HepG2 (cell line): ENCODE measurements around the gene DUS1L. TPM values are rescaled to one million over a fixed set of nuclear protein-coding genes. Genes with fewer than 3 reads are reported as not detected.

ENCODE experiments used
- ATAC-seq: fragments of 200-7000 bp; cut with Tn5 transposase; 3 replicates; pipeline ENCODE4 v1.9.1; 2020; ENCODE audit warnings: mild to moderate bottlenecking, moderate library complexity
- BruUV-seq: library from RNA; stranded (reverse); fragments of 400-500 nt; replicated peaks from 2 replicates; lab custom pipeline; 2021; lab: Mats Ljungman, UMichigan
- CTCF ChIA-PET: fragments of 300-600 bp; formaldehyde crosslinking; extraction: SDS; loops from one replicate; lab custom pipeline; 2021; ENCODE audit warnings: low total read pairs, inconsistent platforms, low intra/inter-chr PET ratio; lab: Yijun Ruan, JAX
- POLR2A ChIA-PET: fragments of 350-600 bp; sonication (Branson Sonifier 250); formaldehyde crosslinking; loops from one replicate; lab custom pipeline; 2020; ENCODE audit warnings: antibody characterized with exemption, inconsistent platforms; lab: Yijun Ruan, JAX
- DNase-seq: peaks from one replicate; pipeline ENCODE4 v3.0.0-alpha.2; 2015; ENCODE audit warnings: low spot score
- FAIRE-seq: peaks from 3 replicates; lab custom pipeline; 2011; peaks lifted over from hg19 to GRCh38; lab: Jason Lieb, UNC
- H2AFZ ChIP-seq: one replicate; pipeline ENCODE4 v1.6.1; 2011; ENCODE audit warnings: low read length, inconsistent platforms
- H3K27ac ChIP-seq: fragments of 300-600 bp; 3 replicates; pipeline ENCODE4 v1.8.0; 2011; ENCODE audit warnings: mixed run types, mild to moderate bottlenecking, mixed read lengths, low read length, inconsistent platforms; ENCODE audit not compliant: insufficient read depth; ENCODE audit errors: extremely low read length
- H3K27me3 ChIP-seq, 2 experiments: fragments of 200-600 bp in 1 of 2; 2 replicates in 1 of 2; 3 replicates in 1 of 2; pipeline versions ENCODE4 v1.6.0 to v1.8.0; 2011; ENCODE audit warnings: low read length in 2 of 2, mild to moderate bottlenecking in 2 of 2, moderate library complexity in 2 of 2, inconsistent platforms in 1 of 2; ENCODE audit not compliant: insufficient read depth in 2 of 2, control insufficient read depth in 1 of 2
- H3K36me3 ChIP-seq, 2 experiments: fragments of 200-600 bp in 1 of 2; replicated peaks in 1 of 2; 2 replicates in 1 of 2; 3 replicates in 1 of 2; pipeline versions ENCODE4 v1.5.1 to v1.8.0; 2011; ENCODE audit warnings: low read length in 2 of 2, inconsistent platforms in 1 of 2; ENCODE audit not compliant: insufficient read depth in 2 of 2, control insufficient read depth in 1 of 2
- H3K4me1 ChIP-seq: 2 replicates; pipeline ENCODE4 v1.5.1; 2012; ENCODE audit warnings: low read length, inconsistent platforms; ENCODE audit not compliant: insufficient read depth
- H3K4me2 ChIP-seq: 2 replicates; pipeline ENCODE4 v1.6.0; 2011; ENCODE audit warnings: low read depth, low read length, inconsistent platforms
- H3K4me3 ChIP-seq, 3 experiments: fragments of 200-600 bp in 1 of 3; sonication (generic), shearing (Covaris generic) in 1 of 3; replicated peaks in 1 of 3; 2 replicates each; pipeline ENCODE4 v1.5.1; 2011 to 2016; ENCODE audit warnings: low read length in 3 of 3, inconsistent platforms in 2 of 3, low read depth in 2 of 3, mild to moderate bottlenecking in 2 of 3, control low read depth in 1 of 3, mixed read lengths in 1 of 3; ENCODE audit not compliant: insufficient read depth in 1 of 3
- H3K79me2 ChIP-seq: one replicate; pipeline ENCODE4 v1.6.1; 2011; ENCODE audit warnings: low read length, inconsistent platforms; ENCODE audit not compliant: insufficient read depth
- H3K9ac ChIP-seq: 2 replicates; pipeline ENCODE4 v1.6.0; 2011; ENCODE audit warnings: mild to moderate bottlenecking, low read depth, low read length, inconsistent platforms; ENCODE audit not compliant: insufficient read depth
- H3K9me3 ChIP-seq: 2 replicates; pipeline ENCODE4 v1.5.1; 2012; ENCODE audit warnings: mild to moderate bottlenecking, low read length
- H4K20me1 ChIP-seq: 2 replicates; pipeline ENCODE4 v1.6.0; 2011; ENCODE audit warnings: inconsistent platforms, mild to moderate bottlenecking, low read length, moderate library complexity; ENCODE audit not compliant: insufficient read depth
- CHD4 ChIP-seq: fragments of 200-600 bp; sonication (generic); IDR thresholded peaks from 2 replicates; pipeline ENCODE4 v1.7.0; 2017; ENCODE audit warnings: mild to moderate bottlenecking, low read length, borderline replicate concordance
- TFAP4 ChIP-seq: sonication (generic); IDR thresholded peaks from 2 replicates; pipeline ENCODE4 v1.6.1; 2016; ENCODE audit warnings: low read depth, borderline replicate concordance
- WGBS: methylation state at CpG from one replicate; pipeline ENCODE4 v1.1.6; 2017; ENCODE audit warnings: low lambda C conversion rate; 5-methylcytosine and 5-hydroxymethylcytosine counted together
- in situ Hi-C: cut with HindIII; loops from 2 replicates; pipeline ENCODE4 v1.10.0; 2017; ENCODE audit warnings: low pct_unique_long_range_greater_than_20kb; ENCODE audit not compliant: extremely low pct_ligation_motif_present
- intact Hi-C: fragments of 100-400 bp; cut with micrococcal nuclease; formaldehyde crosslinking; loops from one replicate; pipeline ENCODE4 v1.10.0; 2022; ENCODE audit not compliant: unreplicated experiment
- polyA plus RNA-seq, 8 experiments: library from polyadenylated mRNA; depleted of rRNA in 3 of 8; stranded (reverse) in 7 of 8; unstranded in 1 of 8; fragments of >200 nt; fragmentation: Illumina TruSeq in 4 of 8; extraction: Trizol in 4 of 8; gene quantifications; 2 replicates each; pipeline versions ENCODE4 v1.2.1 to v1.2.3, GENCODE V29; 2011 to 2016; ENCODE audit warnings: low read depth in 4 of 8, missing spikeins in 1 of 8, mixed read lengths in 1 of 8; ENCODE audit not compliant: insufficient read depth in 1 of 8
- total RNA-seq, 5 experiments: library from RNA; depleted of rRNA; stranded (reverse); fragments of >200 nt; fragmentation: Illumina TruSeq; extraction: Trizol; gene quantifications; 2 replicates each; pipeline ENCODE4 v1.2.3, GENCODE V29; 2016; ENCODE audit warnings: low read depth in 1 of 5
- TF ChIP-seq, protein P1 (sequence below): sonication (generic); formaldehyde crosslinking; IDR thresholded peaks from 2 replicates; pipeline ENCODE4 v1.8.1; 2023; ENCODE audit warnings: mild to moderate bottlenecking, inconsistent platforms, moderate library complexity, missing genetic modification reagents, borderline replicate concordance
- TF ChIP-seq, protein P2 (sequence below): sonication (generic); formaldehyde crosslinking; IDR thresholded peaks from 2 replicates; pipeline ENCODE4 v1.5.0; 2020; ENCODE audit warnings: missing genetic modification reagents
- TF ChIP-seq, protein P3 (sequence below): fragments of 450-650 bp; IDR thresholded peaks from 2 replicates; pipeline ENCODE4 v1.6.1; 2016

The DUS1L gene
- total and polyA plus RNA-seq, 2 of the 13 experiments (the other 11 are each of a cell fraction or from before 2014, with no cell fraction given) = 81.0 to 109 TPM

DNA sequence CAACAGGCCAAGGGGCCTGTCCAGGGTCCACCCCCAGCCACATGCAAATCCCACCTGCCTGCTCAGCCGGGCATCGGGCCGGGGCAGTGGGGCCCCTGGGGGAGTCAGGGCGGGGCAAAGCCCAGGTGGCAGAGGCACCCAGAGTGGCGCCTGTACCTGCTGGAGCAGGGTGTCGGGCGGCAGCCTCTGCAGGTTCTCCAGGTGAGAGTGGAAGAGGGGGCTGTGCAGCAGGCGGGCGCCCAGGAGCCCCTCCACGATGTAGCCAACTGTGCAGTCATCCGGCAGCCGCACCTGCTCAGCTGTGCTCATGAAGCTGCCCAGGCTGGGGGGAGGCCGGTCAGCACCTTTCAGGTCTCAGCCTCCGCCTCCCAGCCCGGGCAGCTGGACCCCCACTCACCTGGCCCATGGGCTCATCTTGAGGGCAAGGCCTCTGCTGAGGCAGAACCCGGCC lies 16.1 kb downstream of the DUS1L start:
- ATAC-seq (no peak), FAIRE-seq (no peak), DNase-seq (no peak)
- ChIA-PET CTCF (no interaction called here), POLR2A (interaction anchor here (1.6 to 3.4 kb wide), 2 partner anchors 12 to 16 kb away, joined by 6 to 33 read pairs; partner anchors contain the start of genes DCXR and DUS1L)
- no peak overlapping the region for H3K27ac ChIP-seq
- H3K27me3 ChIP-seq = no peaks in the 10 kb centered on the region; a peak in 2 of 5 replicates
- H3K9ac ChIP-seq = peak overlapping the region; percentile 88; the same call in 1 of the 2 replicates
- no peaks in the 10 kb centered on the region for H3K9me3 ChIP-seq
- no TSS peak for BruUV-seq
- in situ Hi-C loops (no loop called here), intact Hi-C loops (no loop called here)
- H3K36me3 ChIP-seq = peaks cover 8 to 35% of the 10 kb centered on the region in 2 experiments; a peak in 4 of 5 replicates
- no peak overlapping the region for H2AFZ ChIP-seq
- H3K4me3 ChIP-seq = peak overlapping the region in 1 of 3 experiments; percentile 99; a peak in 1 of 6 replicates
- H4K20me1 ChIP-seq = no peaks in the 10 kb centered on the region; the same call in 1 of the 2 replicates
- H3K79me2 ChIP-seq = peaks cover 37% of the 10 kb centered on the region
- H3K4me2 ChIP-seq = peak overlapping the region; percentile 100; the same call in 1 of the 2 replicates
- WGBS = 97% methylated on average over 13 of the region's 16 CpGs
- TF ChIP-seq, protein P1, sequence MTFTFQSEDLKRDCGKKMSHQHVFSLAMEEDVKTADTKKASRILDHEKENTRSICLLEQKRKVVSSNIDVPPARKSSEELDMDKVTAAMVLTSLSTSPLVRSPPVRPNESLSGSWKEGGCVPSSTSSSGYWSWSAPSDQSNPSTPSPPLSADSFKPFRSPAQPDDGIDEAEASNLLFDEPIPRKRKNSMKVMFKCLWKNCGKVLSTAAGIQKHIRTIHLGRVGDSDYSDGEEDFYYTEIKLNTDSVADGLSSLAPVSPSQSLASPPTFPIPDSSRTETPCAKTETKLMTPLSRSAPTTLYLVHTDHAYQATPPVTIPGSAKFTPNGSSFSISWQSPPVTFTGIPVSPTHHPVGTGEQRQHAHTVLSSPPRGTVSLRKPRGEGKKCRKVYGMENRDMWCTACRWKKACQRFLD (CRISPR knock-in tag) = 0 out of 2 replicates have a peak, but pooled peaks have one; percentile 2
- TF ChIP-seq, protein P2, sequence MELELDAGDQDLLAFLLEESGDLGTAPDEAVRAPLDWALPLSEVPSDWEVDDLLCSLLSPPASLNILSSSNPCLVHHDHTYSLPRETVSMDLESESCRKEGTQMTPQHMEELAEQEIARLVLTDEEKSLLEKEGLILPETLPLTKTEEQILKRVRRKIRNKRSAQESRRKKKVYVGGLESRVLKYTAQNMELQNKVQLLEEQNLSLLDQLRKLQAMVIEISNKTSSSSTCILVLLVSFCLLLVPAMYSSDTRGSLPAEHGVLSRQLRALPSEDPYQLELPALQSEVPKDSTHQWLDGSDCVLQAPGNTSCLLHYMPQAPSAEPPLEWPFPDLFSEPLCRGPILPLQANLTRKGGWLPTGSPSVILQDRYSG = no peak
- TF ChIP-seq, all 625 proteins: peak for 1
- peaks cover 41% of the 10 kb centered on the region for H3K4me1 ChIP-seq

- H3K27me3 ChIP-seq = no peaks in the 10 kb centered on the region; a peak in 2 of 5 replicates
- H3K27ac ChIP-seq = no peak overlapping the region
- H3K79me2 ChIP-seq = peaks cover 37% of the 10 kb centered on the region
- FAIRE-seq (no peak), ATAC-seq (no peak), DNase-seq (no peak)
- no peak overlapping the region for H3K4me2 ChIP-seq
- in situ Hi-C loops = no loop called here
- H3K9me3 ChIP-seq = no peaks in the 10 kb centered on the region
- ChIA-PET CTCF (no interaction called here), POLR2A (no interaction called here)
- no peak overlapping the region; a peak in 1 of 6 replicates for H3K4me3 ChIP-seq
- 91% methylated on average over 5 of the region's 8 CpGs for WGBS
- no TSS peak for BruUV-seq
- H3K4me1 ChIP-seq = peaks cover 41% of the 10 kb centered on the region
- no peak overlapping the region for H2AFZ ChIP-seq
- H4K20me1 ChIP-seq = no peaks in the 10 kb centered on the region; the same call in 1 of the 2 replicates
- intact Hi-C loops = no loop called here
- no peak overlapping the region for H3K9ac ChIP-seq
- H3K36me3 ChIP-seq = peaks cover 8 to 31% of the 10 kb centered on the region in 2 experiments; a peak in 4 of 5 replicates
- TF ChIP-seq, protein P3, sequence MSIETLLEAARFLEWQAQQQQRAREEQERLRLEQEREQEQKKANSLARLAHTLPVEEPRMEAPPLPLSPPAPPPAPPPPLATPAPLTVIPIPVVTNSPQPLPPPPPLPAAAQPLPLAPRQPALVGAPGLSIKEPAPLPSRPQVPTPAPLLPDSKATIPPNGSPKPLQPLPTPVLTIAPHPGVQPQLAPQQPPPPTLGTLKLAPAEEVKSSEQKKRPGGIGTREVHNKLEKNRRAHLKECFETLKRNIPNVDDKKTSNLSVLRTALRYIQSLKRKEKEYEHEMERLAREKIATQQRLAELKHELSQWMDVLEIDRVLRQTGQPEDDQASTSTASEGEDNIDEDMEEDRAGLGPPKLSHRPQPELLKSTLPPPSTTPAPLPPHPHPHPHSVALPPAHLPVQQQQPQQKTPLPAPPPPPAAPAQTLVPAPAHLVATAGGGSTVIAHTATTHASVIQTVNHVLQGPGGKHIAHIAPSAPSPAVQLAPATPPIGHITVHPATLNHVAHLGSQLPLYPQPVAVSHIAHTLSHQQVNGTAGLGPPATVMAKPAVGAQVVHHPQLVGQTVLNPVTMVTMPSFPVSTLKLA = no peak
- TF ChIP-seq TFAP4 = no peak
- TF ChIP-seq CHD4 = no peak
These were observed 16.5 kb downstream of the DUS1L start for GRCh38 chr17:82049106-82049505.
